ENCODE data around the gene PRR20G. TPM values are rescaled to one million over a fixed set of nuclear protein-coding genes. Genes with fewer than 3 reads are reported as not detected.

The PRR20G gene
- polyA plus RNA-seq, 1 donor from 2014 or later = not detected

- TF ChIP-seq POLR2AphosphoS5 (IDR thresholded peaks at IDR 0.05) = no peak
- TF ChIP-seq CTCF (IDR thresholded peaks at IDR 0.05; ENCODE audit: poor library complexity, severe bottlenecking) = no peak
- TF ChIP-seq TAF1 (IDR thresholded peaks at IDR 0.05; ENCODE audit: low read depth) = no peak
- TF ChIP-seq EP300 (conservative IDR thresholded peaks at IDR 0.05; ENCODE audit: poor library complexity, severe bottlenecking) = no peak
- TF ChIP-seq REST (IDR thresholded peaks at IDR 0.05; ENCODE audit: borderline replicate concordance) = no peak
- no peak for TF ChIP-seq EZH2 (IDR thresholded peaks at IDR 0.05; ENCODE audit: borderline replicate concordance, insufficient read depth, low read length, poor library complexity, severe bottlenecking)
- no peak for TF ChIP-seq SMC3 (conservative IDR thresholded peaks at IDR 0.05; ENCODE audit: poor library complexity)
- H3K9me3 ChIP-seq (ENCODE audit: low read length) = no peaks in the 10 kb centered on the region
- H3K9me2 ChIP-seq (ENCODE audit: insufficient read depth, low read length) = no peaks in the 10 kb centered on the region
- no peaks in the 10 kb centered on the region for H4K20me1 ChIP-seq (ENCODE audit: insufficient read depth)
- no peaks in the 10 kb centered on the region for H3K79me2 ChIP-seq (replicated peaks; ENCODE audit: insufficient read depth, low read length)
- H3K27me3 ChIP-seq (ENCODE audit: insufficient read depth, low read depth, low read length) = no peaks in the 10 kb centered on the region
- H2AFZ ChIP-seq (ENCODE audit: low read depth, low read length) = no peak overlapping the region
- H3K36me3 ChIP-seq (ENCODE audit: insufficient read depth, low read length) = no peaks in the 10 kb centered on the region
- H3K4me2 ChIP-seq (ENCODE audit: low read length) = no peak overlapping the region
- no peak overlapping the region for H3K9ac ChIP-seq (ENCODE audit: low read length)
- H3F3A ChIP-seq (ENCODE audit: insufficient read depth, low read length, poor library complexity, severe bottlenecking) = no peaks in the 10 kb centered on the region
- H3K27ac ChIP-seq (ENCODE audit: low read length) = no peak overlapping the region
- H3K4me3 ChIP-seq (ENCODE audit: low read length) = no peak overlapping the region
These were observed 13.6 kb downstream of the PRR20G start for GRCh38 chr3:127274200-127274760.

GRCh38 chr3:127273206-127273605, 14.6 kb downstream of the PRR20G start:
- no peak overlapping the region for H3K4me2 ChIP-seq (ENCODE audit: low read length)
- TF ChIP-seq REST (IDR thresholded peaks at IDR 0.05; ENCODE audit: borderline replicate concordance) (no peak), SMC3 (conservative IDR thresholded peaks at IDR 0.05; ENCODE audit: poor library complexity) (no peak), CTCF (IDR thresholded peaks at IDR 0.05; ENCODE audit: poor library complexity, severe bottlenecking) (no peak), POLR2AphosphoS5 (IDR thresholded peaks at IDR 0.05) (no peak), RAD21 (conservative IDR thresholded peaks at IDR 0.05) (no peak), EZH2 (IDR thresholded peaks at IDR 0.05; ENCODE audit: borderline replicate concordance, insufficient read depth, low read length, poor library complexity, severe bottlenecking) (no peak), EP300 (conservative IDR thresholded peaks at IDR 0.05; ENCODE audit: poor library complexity, severe bottlenecking) (no peak), MXI1 (conservative IDR thresholded peaks at IDR 0.05; ENCODE audit: poor library complexity, severe bottlenecking) (no peak), TAF1 (IDR thresholded peaks at IDR 0.05; ENCODE audit: low read depth) (no peak)
- H3K27me3 ChIP-seq (ENCODE audit: insufficient read depth, low read depth, low read length) = no peaks in the 10 kb centered on the region
- H3K4me3 ChIP-seq (ENCODE audit: low read length) = no peak overlapping the region
- no peak overlapping the region for H3K9ac ChIP-seq (ENCODE audit: low read length)
- H3K27ac ChIP-seq (ENCODE audit: low read length) = no peak overlapping the region
- H2AFZ ChIP-seq (ENCODE audit: low read depth, low read length) = no peak overlapping the region
- H3K9me2 ChIP-seq (ENCODE audit: insufficient read depth, low read length) = no peaks in the 10 kb centered on the region
- peaks cover 10% of the 10 kb centered on the region for H3K9me3 ChIP-seq (ENCODE audit: low read length)
- no peaks in the 10 kb centered on the region for H3K36me3 ChIP-seq (ENCODE audit: insufficient read depth, low read length)
- no peaks in the 10 kb centered on the region for H3K79me2 ChIP-seq (replicated peaks; ENCODE audit: insufficient read depth, low read length)
- H4K20me1 ChIP-seq (ENCODE audit: insufficient read depth) = no peaks in the 10 kb centered on the region
- no peaks in the 10 kb centered on the region for H3F3A ChIP-seq (ENCODE audit: insufficient read depth, low read length, poor library complexity, severe bottlenecking)

Data from neural cell (in vitro differentiated cells).